Activated naive CD4-positive, alpha-beta T cell (primary cell): ENCODE measurements around the gene ZNF358.
A peak's percentile ranks its signal among the peaks of the same experiment; 100 is the strongest.
"Not testable (repeated sequence)": the region's sequence is repeated elsewhere in the genome, so short reads cannot be mapped to it uniquely, and the experiment has no call there.

Experiments used
- DNase-seq, 4 experiments: peaks; one replicate each; lab custom pipeline; 2025; lab: John Stamatoyannopoulos, UW

The ZNF358 gene

DNA sequence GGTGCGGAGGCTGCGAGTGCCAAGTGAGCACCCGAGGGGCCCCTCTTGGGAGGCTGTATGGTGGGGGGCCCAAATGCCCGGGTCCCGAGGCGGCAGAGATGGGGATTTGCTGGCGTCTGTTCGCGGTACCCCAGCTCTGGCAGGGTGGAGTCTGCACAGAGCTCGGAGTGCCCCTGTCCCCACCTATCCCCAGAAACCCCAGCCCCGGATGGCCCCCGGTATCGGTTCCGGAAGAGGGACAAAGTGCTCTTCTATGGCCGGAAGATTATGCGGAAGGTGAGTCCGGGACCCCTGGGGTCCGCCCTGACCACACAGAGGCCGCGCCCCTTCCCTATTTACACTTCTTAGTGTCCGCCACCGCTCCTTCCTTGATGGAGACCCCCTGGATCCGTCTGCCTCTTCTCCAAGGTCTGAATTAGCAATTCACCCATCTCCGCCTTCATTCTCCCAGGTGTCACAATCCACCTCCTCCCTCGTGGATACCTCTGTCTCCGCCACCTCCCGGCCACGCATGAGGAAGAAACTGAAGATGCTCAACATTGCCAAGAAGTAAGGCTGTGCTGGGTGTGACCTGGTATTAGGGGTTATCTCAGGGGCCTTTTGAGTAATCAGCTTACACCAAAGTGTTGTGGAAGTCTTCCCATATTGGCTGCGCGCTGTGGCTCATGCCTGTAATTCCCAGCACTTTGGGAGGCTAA, 20.2 kb downstream of the ZNF358 start:
- no peak for DNase-seq

DNA sequence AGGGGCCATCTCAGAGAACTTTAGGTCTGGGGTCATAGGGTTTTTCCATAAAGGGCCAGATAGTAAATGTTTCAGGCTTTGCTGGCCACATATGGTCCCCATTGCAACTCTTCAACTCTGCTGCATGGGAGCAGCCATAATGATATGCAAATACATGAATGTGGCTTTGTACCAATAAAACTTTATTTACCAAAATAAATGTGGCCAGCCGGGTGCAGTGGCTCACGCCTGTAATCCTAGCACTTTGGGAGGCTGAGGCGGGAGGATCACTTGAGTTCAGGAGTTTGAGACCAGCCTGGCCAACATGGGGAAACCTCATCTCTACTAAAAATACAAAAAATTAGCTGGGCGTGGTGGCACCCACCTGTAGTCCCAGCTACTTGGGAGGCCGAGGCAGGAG, 23.1 kb downstream of the ZNF358 start:
- DNase-seq = not testable (repeated sequence)

DNA sequence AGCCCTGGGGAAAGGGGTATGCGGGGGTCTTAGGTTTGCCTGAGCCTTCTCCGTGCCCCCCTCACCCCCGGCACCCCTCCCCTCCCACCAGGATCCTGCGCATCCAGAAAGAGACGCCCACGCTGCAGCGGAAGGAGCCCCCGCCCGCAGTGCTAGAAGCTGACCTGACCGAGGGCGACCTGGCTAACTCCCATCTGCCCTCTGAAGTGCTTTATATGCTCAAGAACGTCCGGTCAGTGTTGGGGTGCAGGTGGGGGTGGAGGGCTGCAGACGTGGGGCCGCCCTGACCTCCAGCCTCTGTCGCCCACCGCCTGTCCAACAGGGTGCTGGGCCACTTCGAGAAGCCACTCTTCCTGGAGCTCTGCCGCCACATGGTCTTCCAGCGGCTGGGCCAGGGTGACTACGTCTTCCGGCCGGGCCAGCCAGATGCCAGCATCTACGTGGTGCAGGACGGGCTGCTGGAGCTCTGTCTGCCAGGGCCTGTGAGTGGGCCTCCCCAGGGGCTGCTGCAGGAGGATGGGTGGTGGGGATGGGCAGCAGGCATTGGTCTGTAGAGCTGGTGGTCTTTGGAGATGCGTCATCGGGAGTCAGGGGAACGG, 24.0 kb downstream of the ZNF358 start:
- DNase-seq = no peak

DNA sequence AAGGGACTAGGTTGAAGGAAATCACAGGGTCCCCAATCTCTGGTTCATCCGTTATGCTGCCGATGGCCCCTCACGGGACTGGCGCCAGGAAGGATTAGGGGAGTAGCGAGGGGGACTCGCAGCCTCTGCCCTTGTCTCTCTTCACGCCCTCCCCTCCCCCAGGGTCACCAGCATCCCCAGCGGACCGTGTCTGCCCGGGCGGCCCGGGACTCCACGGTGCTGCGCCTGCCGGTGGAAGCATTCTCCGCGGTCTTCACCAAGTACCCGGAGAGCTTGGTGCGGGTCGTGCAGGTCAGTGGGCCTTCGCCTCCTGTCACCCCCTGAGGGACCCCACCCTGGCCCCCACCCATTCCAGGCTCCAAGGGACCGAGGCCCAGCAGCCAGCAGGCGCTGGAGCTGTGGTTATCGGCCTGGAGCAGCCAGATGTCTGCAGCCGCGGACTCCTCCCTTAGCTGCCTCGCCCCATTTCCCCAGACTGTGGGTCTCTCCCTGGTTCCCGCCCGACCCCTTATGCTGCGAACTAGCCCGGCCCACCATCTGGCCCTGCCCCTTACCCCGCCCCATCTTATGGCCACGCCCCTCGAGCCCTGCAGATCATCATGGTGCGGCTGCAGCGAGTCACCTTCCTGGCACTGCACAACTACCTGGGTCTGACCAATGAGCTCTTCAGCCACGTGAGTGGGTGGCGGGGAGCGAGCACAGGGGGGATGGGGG, 25.0 kb downstream of the ZNF358 start:
- DNase-seq = no peak

DNA sequence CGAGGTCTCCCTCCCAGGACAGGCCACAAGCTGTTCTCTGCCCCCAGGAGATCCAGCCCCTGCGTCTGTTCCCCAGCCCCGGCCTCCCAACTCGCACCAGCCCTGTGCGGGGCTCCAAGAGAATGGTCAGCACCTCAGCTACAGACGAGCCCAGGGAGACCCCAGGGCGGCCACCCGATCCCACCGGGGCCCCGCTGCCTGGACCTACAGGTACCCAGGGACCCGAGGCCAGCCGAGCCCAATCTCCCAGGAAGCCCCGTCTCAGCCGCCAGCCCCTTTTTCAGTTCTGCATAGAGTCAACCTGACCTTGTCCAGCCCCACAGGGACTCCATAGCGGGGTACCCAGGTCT, 25.5 kb downstream of the ZNF358 start:
- DNase-seq = no peak

DNA sequence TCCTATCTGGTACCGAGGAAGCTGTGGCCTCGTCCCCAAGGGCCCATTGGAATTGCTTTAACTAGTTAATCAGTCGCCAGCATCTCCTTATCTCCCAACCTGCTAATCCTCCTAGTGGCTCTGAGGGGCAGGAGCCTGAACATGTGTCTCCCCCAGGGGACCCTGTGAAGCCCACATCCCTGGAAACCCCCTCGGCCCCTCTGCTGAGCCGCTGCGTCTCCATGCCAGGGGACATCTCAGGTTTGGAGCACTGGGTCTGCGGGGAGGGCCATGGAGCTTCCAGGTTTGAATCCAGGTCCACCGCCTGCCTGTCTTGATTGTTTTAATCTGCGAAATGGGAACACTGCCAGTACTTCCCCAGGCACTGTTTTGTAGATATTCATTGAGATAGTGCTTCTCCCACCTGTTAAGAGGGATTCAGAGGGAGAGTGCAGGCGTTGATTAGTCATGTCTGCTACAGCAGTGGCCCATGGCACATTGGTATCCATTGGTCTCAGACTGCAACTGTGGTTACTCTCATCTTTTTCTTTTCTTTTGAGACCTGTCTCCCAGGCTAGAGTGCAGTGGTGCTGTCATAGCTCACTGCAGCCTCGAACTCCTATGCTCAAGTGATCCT, 26.0 kb downstream of the ZNF358 start:
- DNase-seq = no peak

DNA sequence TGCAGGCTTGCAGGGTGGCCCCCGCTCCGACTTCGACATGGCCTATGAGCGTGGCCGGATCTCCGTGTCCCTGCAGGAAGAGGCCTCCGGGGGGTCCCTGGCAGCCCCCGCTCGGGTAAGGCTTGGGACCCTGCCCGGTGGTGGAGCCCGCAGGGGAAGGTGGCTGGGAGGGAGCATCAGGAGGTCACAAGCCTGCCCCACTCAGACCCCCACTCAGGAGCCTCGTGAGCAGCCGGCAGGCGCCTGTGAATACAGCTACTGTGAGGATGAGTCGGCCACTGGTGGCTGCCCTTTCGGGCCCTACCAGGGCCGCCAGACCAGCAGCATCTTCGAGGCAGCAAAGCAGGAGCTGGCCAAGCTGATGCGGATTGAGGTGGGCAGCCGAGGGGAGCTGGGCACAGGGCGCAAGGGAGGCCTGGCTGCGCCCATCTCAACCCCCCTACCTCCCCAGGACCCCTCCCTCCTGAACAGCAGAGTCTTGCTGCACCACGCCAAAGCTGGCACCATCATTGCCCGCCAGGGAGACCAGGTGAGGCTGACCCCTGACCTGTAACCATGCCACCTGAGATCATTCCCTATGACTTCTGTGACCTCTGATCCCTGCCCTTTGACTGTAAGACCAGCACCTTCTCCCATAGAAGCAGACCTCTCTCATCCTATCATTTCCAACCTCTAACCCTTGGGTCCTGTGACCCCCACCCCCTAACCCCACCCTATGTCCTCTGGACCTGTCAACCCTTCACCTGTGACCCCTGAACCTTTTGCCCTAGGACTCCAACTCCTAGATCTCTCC, 26.8 kb downstream of the ZNF358 start:
- DNase-seq = no peak

DNA sequence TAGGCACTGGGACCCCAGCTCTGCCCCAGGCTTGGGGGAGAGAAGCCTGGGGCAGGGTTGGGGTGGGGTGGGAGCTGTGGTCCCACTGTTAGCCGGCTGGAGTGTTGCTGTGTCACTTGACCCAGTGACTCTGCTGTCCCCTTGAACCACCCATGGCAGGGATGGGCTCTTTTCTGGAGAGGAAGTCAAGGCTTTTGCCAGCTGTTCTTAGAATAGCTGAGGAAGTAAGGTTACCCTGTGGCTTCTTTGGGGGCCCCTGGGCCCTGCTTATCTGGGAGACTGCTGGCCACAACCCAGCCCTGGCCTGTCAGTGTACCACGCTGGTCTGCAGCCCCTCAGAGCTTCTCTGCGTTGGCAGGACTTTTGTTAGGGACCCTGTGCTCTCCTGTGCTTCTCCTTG, 28.7 kb downstream of the ZNF358 start:
- DNase-seq = no peak

DNA sequence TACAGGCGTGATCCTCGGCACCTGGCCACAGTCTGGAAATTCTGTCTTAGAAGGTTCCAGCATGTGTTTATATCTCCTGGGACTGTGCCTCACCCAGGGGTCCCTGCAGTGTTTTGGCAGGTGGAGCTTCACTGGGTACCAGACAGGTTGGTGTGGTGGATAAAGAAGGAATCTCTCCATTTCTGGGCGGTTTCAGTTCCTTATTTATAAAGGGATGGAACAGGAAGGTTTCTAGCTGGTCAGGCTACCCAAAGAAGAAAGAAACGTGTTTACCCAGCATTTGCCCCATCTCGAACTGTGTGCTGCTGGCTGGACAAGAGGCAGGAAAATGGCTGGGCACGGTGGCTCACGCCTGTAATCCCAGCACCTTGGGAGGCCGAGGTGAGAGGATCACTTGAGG, 29.4 kb downstream of the ZNF358 start:
- DNase-seq = no peak

DNA sequence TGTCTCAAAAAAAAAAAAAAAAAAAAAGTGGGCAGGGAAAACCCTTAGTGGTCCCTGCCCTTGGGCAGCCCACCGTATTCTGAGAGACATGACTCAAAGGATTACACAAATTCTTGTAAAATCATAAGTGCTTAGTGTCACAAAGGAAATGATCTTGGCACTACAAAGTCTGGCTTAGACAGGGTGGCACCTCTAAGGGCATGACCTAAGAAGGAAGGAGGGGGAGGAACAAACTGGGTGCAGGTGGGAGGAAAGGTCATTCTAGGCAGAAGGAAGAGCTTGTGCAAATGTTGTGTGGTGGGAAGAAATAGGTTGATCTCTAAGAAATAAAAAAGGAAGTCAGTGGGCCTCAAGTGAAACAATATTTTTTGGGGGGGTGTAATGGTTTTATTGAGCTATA, 30.0 kb downstream of the ZNF358 start:
- DNase-seq = no peak

DNA sequence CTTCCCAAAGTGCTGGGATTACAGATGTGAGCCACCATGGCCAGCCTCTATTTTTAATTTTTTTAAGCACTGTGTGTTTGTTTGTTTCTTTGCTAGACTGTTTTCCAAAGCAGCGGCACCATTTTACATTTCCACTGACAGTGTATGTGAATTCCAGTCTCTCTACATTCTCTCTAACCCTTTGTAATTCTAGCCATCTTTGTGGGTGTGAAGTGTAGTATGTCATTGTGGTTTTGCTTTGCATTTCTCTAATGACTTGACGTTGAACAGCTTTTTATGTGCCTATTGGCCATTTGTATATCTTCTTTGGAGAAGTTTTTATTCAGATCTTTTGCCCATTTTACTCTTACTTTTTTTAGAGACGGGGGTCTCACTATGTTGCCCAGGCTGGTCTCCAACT, 31.3 kb downstream of the ZNF358 start:
- no peak for DNase-seq

DNA sequence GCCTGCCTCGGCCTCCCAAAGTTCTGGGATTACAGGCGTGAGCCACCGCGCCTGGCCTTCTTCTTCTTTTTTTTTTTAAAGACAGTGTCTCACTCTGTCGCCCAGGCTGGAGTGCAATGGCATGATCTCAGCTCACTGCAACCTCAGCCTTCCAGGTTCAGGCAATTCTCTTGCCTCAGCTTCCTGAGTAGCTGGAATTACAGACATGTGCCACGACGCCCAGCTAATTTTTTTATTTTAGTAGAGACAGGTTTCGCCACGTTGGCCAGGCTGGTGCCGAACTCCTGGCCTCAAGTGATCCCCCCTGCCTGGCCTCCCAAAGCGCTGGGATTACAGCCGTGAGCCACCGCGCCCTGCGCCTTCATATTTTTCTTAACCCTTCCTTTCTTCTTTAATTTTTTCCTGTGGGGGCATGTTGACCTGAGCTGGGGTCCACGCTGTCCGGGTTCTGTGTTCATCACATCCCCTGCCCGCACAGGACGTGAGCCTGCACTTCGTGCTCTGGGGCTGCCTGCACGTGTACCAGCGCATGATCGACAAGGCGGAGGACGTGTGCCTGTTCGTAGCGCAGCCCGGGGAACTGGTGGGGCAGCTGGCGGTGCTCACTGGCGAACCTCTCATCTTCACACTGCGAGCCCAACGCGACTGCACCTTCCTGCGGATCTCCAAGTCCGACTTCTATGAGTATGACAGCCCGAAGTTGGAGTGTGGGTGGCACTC, 33.7 kb downstream of the ZNF358 start:
- DNase-seq = no peak

DNA sequence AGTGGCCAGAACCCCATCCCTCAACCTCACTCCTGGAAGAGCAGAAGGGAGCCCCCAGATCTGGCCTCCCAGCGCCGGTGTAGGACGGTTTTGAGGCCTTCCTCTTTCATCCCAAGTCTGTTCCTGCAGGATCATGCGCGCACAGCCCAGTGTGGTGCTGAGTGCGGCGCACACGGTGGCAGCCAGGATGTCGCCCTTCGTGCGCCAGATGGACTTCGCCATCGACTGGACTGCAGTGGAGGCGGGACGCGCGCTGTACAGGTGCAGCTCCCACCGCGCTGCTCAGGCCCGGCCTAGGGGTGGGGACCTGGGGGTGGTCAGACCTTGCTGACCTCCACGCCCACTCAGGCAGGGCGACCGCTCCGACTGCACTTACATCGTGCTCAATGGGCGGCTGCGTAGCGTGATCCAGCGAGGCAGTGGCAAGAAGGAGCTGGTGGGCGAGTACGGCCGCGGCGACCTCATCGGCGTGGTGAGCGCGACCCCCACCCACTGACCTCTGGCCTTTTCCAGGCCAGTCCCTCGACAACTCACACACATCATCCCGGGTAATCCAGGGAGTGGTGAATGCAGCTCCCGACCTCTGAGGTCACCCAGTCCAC, 34.4 kb downstream of the ZNF358 start:
- DNase-seq = no peak

DNA sequence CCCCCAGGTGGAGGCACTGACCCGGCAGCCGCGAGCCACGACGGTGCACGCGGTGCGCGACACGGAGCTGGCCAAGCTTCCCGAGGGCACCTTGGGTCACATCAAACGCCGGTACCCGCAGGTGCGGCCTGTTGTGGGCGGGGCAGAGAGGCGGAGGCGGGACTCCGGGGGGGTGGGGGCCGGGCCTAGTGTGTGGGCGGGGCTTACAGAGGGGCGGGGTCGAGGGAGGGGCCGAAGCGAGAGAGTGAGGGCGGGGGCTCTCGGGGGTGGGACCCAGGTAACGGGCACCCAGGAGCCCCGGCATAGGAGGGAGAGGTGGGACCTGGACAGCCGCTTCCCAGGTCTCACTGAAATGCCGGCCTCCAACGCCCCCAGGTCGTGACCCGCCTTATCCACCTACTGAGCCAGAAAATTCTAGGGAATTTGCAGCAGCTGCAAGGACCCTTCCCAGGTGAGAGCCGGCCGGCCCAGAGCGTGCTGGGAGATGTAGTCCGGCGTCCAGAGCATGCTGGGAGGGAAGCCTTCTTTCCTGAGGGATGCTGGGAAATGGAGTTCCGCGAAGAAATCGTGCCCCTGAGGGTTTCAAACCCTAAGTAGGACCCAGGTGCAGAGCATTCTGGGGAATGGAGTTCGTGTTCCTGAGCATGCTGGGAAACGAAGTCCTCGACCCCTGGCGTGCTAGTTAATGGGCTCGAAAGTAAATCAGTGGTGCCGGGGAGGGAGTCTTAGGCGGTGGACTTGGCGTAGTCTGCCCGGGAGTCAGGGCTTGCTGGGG, 35.3 kb downstream of the ZNF358 start:
- DNase-seq = peak in 1 of 4 experiments; percentile 27

DNA sequence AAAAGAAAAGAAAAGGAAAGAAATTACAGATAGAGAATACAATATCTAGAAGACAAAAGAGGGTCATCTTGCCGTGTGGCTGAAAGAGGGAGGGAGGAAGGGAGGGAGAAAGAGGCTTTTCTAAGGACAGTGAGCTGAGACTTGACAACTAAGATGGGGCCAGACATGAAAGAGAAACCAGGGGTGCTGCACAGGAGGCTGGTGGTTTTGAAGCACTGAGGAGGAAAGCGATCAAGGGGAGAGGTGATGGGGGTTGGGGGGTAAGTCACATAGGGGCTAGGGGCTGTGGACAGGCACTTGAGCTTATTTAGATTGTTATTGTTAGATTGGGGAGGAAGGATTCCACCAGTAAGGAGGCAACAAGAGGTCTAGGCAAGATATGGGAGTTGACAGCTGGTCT, 36.9 kb downstream of the ZNF358 start:
- no peak for DNase-seq

DNA sequence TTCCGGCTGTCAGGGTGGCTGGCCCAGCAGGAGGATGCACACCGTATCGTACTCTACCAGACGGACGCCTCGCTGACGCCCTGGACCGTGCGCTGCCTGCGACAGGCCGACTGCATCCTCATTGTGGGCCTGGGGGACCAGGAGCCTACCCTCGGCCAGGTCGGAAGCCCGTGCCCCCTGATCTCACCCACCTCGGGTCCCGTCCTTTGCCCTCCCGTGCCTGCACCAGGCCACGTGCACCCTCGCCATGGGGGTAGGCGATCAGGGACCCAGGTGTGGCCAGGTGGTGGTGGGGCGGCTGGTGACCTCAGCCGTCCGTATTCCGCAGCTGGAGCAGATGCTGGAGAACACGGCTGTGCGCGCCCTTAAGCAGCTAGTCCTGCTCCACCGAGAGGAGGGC, 38.7 kb downstream of the ZNF358 start:
- no peak for DNase-seq

DNA sequence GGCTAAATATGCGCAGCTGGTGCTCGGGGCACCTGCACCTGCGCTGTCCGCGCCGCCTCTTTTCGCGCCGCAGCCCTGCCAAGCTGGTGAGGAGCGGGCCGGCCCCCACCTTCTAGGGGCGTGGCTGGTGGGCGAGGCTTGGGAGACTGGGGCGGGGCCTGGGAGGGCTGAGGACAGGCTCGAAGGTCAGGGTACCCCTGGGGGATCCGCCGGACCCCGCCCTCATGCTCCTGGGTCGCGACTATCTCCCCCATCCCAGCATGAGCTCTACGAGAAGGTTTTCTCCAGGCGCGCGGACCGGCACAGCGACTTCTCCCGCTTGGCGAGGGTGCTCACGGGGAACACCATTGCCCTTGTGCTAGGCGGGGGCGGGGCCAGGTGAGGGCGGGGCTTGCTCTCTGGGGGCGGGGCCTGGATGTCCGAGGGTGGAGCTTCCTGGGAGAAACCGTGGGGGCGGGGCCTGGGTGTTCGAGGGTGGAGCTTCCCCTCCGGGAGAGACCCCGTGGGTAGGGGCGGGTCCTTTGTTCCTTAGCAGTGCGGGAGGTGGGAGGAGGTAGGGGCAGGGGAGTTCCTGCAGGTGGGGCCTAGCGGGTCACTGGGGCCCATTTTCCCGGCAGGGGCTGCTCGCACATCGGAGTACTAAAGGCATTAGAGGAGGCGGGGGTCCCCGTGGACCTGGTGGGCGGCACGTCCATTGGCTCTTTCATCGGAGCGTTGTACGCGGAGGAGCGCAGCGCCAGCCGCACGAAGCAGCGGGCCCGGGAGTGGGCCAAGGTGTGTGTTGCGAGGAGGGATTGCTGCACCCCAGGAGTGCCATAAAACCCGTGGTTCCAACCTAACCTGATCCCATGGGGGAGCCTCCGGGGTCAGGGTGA, 39.3 kb downstream of the ZNF358 start:
- DNase-seq = no peak

DNA sequence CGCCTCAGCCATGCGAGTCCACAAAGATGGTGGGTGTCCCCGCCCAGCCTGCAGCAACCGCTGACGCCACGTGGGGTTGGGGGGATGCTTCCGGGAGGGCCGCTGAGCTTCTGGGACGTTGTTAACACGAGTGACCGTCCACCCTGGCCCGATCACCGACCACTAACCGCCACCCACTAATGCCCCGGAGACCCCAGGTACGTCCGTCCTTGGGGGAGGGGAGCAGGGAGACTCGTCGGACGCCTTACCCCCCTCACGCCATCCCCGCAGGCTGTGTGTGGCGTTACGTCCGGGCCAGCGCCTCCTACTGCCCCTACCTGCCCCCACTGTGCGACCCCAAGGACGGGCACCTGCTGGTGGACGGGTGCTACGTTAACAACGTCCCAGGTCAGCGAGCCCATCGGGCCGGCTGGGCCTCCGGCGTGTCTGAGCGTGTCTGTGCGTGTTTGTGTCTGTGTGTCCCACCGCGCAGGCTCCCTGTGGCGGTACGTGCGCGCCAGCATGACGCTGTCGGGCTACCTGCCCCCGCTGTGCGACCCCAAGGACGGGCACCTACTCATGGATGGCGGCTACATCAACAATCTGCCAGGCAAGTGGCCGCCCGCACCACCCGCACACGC, 40.9 kb downstream of the ZNF358 start:
- DNase-seq = no peak

DNA sequence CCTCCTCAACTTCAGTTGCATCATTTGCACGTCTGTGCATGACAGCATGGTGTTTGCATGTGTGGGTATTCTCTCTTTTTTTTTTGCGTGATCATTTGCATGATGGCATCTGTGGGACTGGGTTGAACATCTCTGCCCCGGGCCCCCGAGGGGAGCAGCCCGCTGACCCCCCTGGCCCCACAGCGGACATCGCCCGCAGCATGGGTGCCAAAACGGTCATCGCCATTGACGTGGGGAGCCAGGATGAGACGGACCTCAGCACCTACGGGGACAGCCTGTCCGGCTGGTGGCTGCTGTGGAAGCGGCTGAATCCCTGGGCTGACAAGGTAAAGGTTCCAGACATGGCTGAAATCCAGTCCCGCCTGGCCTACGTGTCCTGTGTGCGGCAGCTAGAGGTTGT, 42.8 kb downstream of the ZNF358 start:
- no peak for DNase-seq
